Testis (tissue), 3 donors: Measurements from ENCODE around the gene PACSIN2. TPM values are rescaled to one million over a fixed set of nuclear protein-coding genes. Genes with fewer than 3 reads are reported as not detected.

Experiments
- DNase-seq: peaks from one replicate; pipeline ENCODE4 v3.0.0-alpha.2; 2019
- H3K27ac ChIP-seq, 2 donors: fragments of 200-600 bp; sonication (generic); one replicate each; pipeline ENCODE4 v1.5.1; 2019
- H3K27me3 ChIP-seq: fragments of 200-600 bp; sonication (generic); one replicate; pipeline ENCODE4 v1.5.1; 2019
- H3K36me3 ChIP-seq: fragments of 200-600 bp; sonication (generic); one replicate; pipeline ENCODE4 v1.5.1; 2017; ENCODE audit warnings: low read depth; ENCODE audit errors: missing control alignments
- H3K4me1 ChIP-seq: fragments of 200-600 bp; sonication (generic); one replicate; pipeline ENCODE4 v1.5.1; 2019
- H3K4me3 ChIP-seq, 2 donors: fragments of 200-600 bp; sonication (generic); one replicate each; pipeline ENCODE4 v1.5.1; 2017 to 2019
- H3K9me3 ChIP-seq: fragments of 200-600 bp; sonication (generic); one replicate; pipeline ENCODE4 v1.5.1; 2017
- CTCF ChIP-seq, 3 experiments: fragments of 450-650 bp in 2 of 3; fragments of 200-600 bp in 1 of 3; sonication (generic) in 1 of 3; IDR thresholded peaks; one replicate each; pipeline ENCODE4 v1.5.1; 2016 to 2019; ENCODE audit warnings: antibody characterized with exemption in 3 of 3, mild to moderate bottlenecking in 2 of 3, moderate library complexity in 1 of 3
- POLR2A ChIP-seq: fragments of 450-650 bp; IDR thresholded peaks from one replicate; pipeline ENCODE4 v1.6.1; 2017; ENCODE audit warnings: antibody characterized with exemption, mild to moderate bottlenecking, moderate library complexity
- WGBS, 2 donors: methylation state at CpG; one replicate each; pipeline ENCODE4 v1.1.5; 2018; 5-methylcytosine and 5-hydroxymethylcytosine counted together
- intact Hi-C: fragments of 100-400 bp; cut with DNase I; formaldehyde crosslinking; loops from one replicate; pipeline ENCODE4 v1.15.1; 2023; ENCODE audit warnings: low total_unique reads
- polyA plus RNA-seq: library from polyadenylated mRNA; stranded (reverse); fragments of 350-450 nt; fragmentation: Illumina TruSeq; extraction: RNeasy Lipid Tissue Mini Kit (QIAGEN cat#74804); gene quantifications from one replicate; pipeline ENCODE4 v1.2.3, GENCODE V29; 2014; ENCODE audit warnings: low read depth, low replicate concordance; ENCODE audit not compliant: insufficient read depth
- total RNA-seq, 2 donors: library from RNA; depleted of rRNA; stranded (reverse); fragments of >200 nt; gene quantifications; one replicate each; pipeline ENCODE4 v1.2.3, GENCODE V29; 2016

Gene PACSIN2
- total and polyA plus RNA-seq, 3 donors from 2014 or later: 43.5 to 45.6 (median 43.6) TPM

- WGBS, 2 donors: 67% methylated on average over 14 of the region's 14 CpGs
- intact Hi-C loops: no loop called here
- no peaks in the 10 kb centered on the region for H3K9me3 ChIP-seq
- no peak overlapping the region for H3K4me3 ChIP-seq
- no peaks in the 10 kb centered on the region for H3K36me3 ChIP-seq
- DNase-seq: no peak
- H3K27me3 ChIP-seq: no peaks in the 10 kb centered on the region
- TF ChIP-seq CTCF (IDR thresholded peaks at IDR 0.05): no peak
- peak overlapping the region; percentile 11 to 37 for H3K27ac ChIP-seq
- H3K4me1 ChIP-seq: peaks cover 52% of the 10 kb centered on the region
These were observed 85.7 kb downstream of the PACSIN2 start for GRCh38 chr22:42928969-42929837.

GRCh38 chr22:42927966-42928365 lies 87.0 kb downstream of the PACSIN2 start:
- no peak for DNase-seq
- no peak overlapping the region for H3K4me3 ChIP-seq
- H3K36me3 ChIP-seq: no peaks in the 10 kb centered on the region
- no peak for TF ChIP-seq CTCF (IDR thresholded peaks at IDR 0.05)
- no peak for TF ChIP-seq POLR2A
- H3K27ac ChIP-seq: no peak overlapping the region
- no peaks in the 10 kb centered on the region for H3K27me3 ChIP-seq
- 76 to 79% methylated on average over 6 of the region's 6 CpGs for WGBS, 2 donors
- no peaks in the 10 kb centered on the region for H3K9me3 ChIP-seq
- H3K4me1 ChIP-seq: peaks cover 48% of the 10 kb centered on the region
- intact Hi-C loops: no loop called here

- H3K4me1 ChIP-seq: peaks cover 43% of the 10 kb centered on the region
- H3K36me3 ChIP-seq: no peaks in the 10 kb centered on the region
- intact Hi-C loops: no loop called here
- WGBS, 2 donors: 55 to 64% methylated on average over 5 of the region's 5 CpGs
- H3K9me3 ChIP-seq: no peaks in the 10 kb centered on the region
- H3K27me3 ChIP-seq: no peaks in the 10 kb centered on the region
- TF ChIP-seq CTCF (IDR thresholded peaks at IDR 0.05): no peak
- no peak for DNase-seq
- H3K4me3 ChIP-seq: no peak overlapping the region
- no peak overlapping the region for H3K27ac ChIP-seq
These were observed 88.2 kb downstream of the PACSIN2 start for GRCh38 chr22:42926768-42927167.

GRCh38 chr22:42926104-42926503 lies 88.8 kb downstream of the PACSIN2 start:
- H3K27ac ChIP-seq: no peak overlapping the region
- H3K4me1 ChIP-seq: peaks cover 36% of the 10 kb centered on the region

More at GRCh38 chr22:42926104-42926503, 88.8 kb downstream of the PACSIN2 start:
- no peak for DNase-seq
- intact Hi-C loops: no loop called here
- no peaks in the 10 kb centered on the region for H3K9me3 ChIP-seq
- no peaks in the 10 kb centered on the region for H3K27me3 ChIP-seq
- H3K4me3 ChIP-seq: no peak overlapping the region
- WGBS, 2 donors: 53 to 58% methylated on average over 4 of the region's 4 CpGs
- no peak for TF ChIP-seq POLR2A
- no peak for TF ChIP-seq CTCF (IDR thresholded peaks at IDR 0.05)
- H3K36me3 ChIP-seq: no peaks in the 10 kb centered on the region
